Stimulated activated effector memory CD8-positive, alpha-beta T cell treated with anti-CD3 and anti-CD28 coated beads, Interleukin-12 subunit alpha, Interleukin-12 subunit beta, amount 100 ng/mL, for 72 hours (primary cell): Measurements from ENCODE around the gene PSG2.
"Not testable (repeated sequence)": the region's sequence is repeated elsewhere in the genome, so short reads cannot be mapped to it uniquely, and the experiment has no call there.

ENCODE experiments used
- ATAC-seq: fragments of 150-1000 bp; cut with Tn5 transposase; 2 replicates; pipeline ENCODE4 v1.10.0; 2021
- DNase-seq, 2 donors: peaks; one replicate each; pipeline ENCODE4 v3.0.0; 2021 to 2022; ENCODE audit warnings: low spot score in 2 of 2
- H3K27ac Mint-ChIP-seq: one replicate; pipeline ENCODE4 v1.8.0; 2022; ENCODE audit warnings: mild to moderate bottlenecking, mixed read lengths
- H3K36me3 Mint-ChIP-seq: one replicate; pipeline ENCODE4 v1.8.0; 2022; ENCODE audit warnings: mild to moderate bottlenecking, mixed read lengths
- H3K4me1 Mint-ChIP-seq: one replicate; pipeline ENCODE4 v1.8.0; 2022; ENCODE audit warnings: mixed read lengths
- H3K4me3 Mint-ChIP-seq: one replicate; pipeline ENCODE4 v1.8.0; 2022; ENCODE audit warnings: mild to moderate bottlenecking, mixed read lengths
- H3K9me3 Mint-ChIP-seq: one replicate; pipeline ENCODE4 v1.8.0; 2022; ENCODE audit warnings: mixed read lengths

Gene PSG2

GRCh38 chr19:43031645-43032044 lies 50.9 kb downstream of the PSG2 start:
- not testable (repeated sequence) for H3K9me3 Mint-ChIP-seq, H3K4me1 Mint-ChIP-seq, H3K36me3 Mint-ChIP-seq, H3K4me3 Mint-ChIP-seq, DNase-seq, ATAC-seq, H3K27ac Mint-ChIP-seq

DNA sequence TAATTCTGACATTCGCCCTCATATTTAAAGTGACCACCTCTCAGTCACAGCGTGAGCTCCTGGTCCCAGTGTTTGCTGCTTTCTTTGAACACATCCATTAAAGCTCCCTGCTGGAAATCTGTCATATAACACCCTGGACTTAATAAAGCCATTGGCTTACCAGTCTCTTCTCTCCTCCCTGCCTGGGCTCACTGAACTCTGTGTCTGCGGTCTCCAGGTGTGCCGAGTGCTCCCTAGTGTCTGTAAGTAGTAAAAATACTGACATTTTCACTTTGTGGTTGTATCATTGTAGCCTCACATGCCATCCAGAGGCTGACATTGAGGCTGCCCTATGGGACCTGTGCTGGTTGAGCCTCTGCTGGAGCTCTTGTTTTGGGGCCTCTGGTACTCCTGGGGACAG lies 53.6 kb downstream of the PSG2 start:
- no peaks in the 10 kb centered on the region for H3K36me3 Mint-ChIP-seq
- H3K4me3 Mint-ChIP-seq = no peak overlapping the region
- H3K9me3 Mint-ChIP-seq = no peaks in the 10 kb centered on the region
- ATAC-seq = no peak
- no peak for DNase-seq
- H3K4me1 Mint-ChIP-seq = no peaks in the 10 kb centered on the region
- H3K27ac Mint-ChIP-seq = no peak overlapping the region

DNA sequence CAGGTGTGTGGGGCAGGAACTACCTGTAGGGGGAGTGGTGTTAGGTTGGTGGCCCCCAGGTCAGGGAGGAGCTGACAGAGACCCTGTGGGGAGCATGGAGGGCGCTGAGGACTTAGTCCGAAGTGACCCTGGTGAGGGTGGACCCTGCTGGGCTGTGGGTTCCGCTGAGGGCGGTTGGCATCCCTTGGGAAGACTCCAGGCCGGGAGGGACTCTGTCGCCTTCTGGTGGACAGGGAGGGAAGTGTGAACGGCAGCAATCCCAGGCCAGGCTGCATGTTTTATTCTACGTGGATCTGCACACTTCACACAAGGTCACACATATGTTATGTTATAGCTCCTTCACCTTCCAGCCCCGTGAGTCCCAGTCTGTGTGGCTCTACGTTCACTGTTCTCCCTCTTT lies 54.5 kb downstream of the PSG2 start:
- H3K9me3 Mint-ChIP-seq, H3K36me3 Mint-ChIP-seq, DNase-seq, H3K4me3 Mint-ChIP-seq, H3K27ac Mint-ChIP-seq, H3K4me1 Mint-ChIP-seq, ATAC-seq: not testable (repeated sequence)

DNA sequence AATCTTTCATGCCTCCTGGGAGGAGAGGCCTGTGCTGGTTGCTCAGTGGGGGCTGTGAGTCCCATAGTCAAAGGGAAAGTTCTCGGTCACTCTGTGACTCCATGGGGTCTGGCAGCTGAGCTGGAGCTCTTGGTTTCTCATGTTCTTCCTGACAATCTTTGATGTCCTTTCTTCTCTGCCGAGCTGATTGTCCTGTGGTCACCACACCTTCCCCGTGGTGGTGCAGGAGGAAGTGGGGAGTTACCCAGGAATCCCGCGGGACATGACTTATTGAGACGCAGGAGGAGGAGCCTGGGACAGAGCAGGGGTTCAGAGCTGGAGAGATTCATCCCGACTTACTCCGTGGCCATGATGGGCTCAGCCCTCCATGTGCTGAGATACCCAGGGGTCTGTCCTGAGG lies 55.4 kb downstream of the PSG2 start:
- not testable (repeated sequence) for H3K27ac Mint-ChIP-seq, H3K4me3 Mint-ChIP-seq, ATAC-seq, H3K4me1 Mint-ChIP-seq, H3K9me3 Mint-ChIP-seq, H3K36me3 Mint-ChIP-seq, DNase-seq

DNA sequence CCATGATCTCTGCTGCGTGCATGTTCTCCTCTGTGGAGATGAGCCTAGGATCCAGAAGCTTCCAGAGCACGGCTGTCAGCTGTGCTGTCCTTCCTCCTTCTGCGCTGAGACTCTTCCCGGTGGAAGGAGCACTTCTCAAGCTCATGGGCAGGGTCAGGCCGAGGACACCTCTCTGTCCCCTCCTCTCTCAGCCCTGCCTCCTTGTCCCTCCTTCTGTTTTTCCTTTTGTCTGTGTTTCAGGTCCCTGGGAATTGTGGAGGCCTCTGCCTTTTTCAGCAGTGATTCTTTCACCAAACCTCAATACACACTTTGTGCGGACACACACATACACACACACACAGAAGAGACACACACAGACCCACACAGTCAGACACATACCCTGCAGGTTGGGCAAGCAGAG lies 56.1 kb downstream of the PSG2 start, which contains the start of gene PSG11:
Gene PSG11, minus strand, starts transcription at position 101 of the 400 bp plus-strand sequence. Its CDS starts 97 bp downstream, at position 4.
- ATAC-seq, H3K36me3 Mint-ChIP-seq, H3K4me1 Mint-ChIP-seq, DNase-seq, H3K9me3 Mint-ChIP-seq, H3K4me3 Mint-ChIP-seq, H3K27ac Mint-ChIP-seq: not testable (repeated sequence)

- not testable (repeated sequence) for DNase-seq, H3K4me1 Mint-ChIP-seq, H3K27ac Mint-ChIP-seq, H3K36me3 Mint-ChIP-seq, H3K4me3 Mint-ChIP-seq, ATAC-seq, H3K9me3 Mint-ChIP-seq
Measured at GRCh38 chr19:43022098-43022497, 60.4 kb downstream of the PSG2 start.

DNA sequence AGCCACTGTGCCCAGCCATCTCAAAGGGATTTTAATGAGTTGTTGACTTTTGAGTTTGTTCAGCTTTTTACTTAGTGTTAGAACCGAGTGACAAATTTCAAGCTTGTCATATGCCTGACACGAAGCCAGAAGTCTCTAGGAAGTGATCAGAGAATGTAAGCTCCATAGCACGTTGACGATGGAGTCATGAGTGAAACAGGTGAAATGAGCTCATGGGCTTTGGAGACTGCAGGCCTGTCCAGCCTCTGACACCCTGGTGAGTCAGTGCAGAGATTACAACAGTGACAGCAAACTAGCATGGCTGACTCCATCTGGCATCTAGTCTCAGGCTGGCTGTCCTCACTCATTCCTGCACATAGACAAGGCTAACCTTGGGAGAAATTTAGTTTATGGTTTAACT lies 60.9 kb downstream of the PSG2 start:
- not testable (repeated sequence) for H3K4me3 Mint-ChIP-seq, H3K27ac Mint-ChIP-seq, H3K4me1 Mint-ChIP-seq, ATAC-seq, H3K9me3 Mint-ChIP-seq, DNase-seq, H3K36me3 Mint-ChIP-seq

GRCh38 chr19:43019588-43019987 lies 62.9 kb downstream of the PSG2 start:
- not testable (repeated sequence) for H3K36me3 Mint-ChIP-seq, DNase-seq, H3K9me3 Mint-ChIP-seq, ATAC-seq, H3K4me1 Mint-ChIP-seq, H3K4me3 Mint-ChIP-seq, H3K27ac Mint-ChIP-seq
